CD4-positive, alpha-beta memory T cell (primary cell): ENCODE results near the gene CACNG6. TPM values are rescaled to one million over a fixed set of nuclear protein-coding genes. Genes with fewer than 3 reads are reported as not detected.
"Not testable (repeated sequence)": the region's sequence is repeated elsewhere in the genome, so short reads cannot be mapped to it uniquely, and the experiment has no call there.

ENCODE experiments used
- CTCF ChIA-PET: fragments of 350-600 bp; sonication (Branson Sonifier 250); formaldehyde crosslinking; loops from one replicate; lab custom pipeline; 2021; ENCODE audit warnings: inconsistent platforms; ENCODE audit not compliant: partially characterized antibody; lab: Charles Lee
- POLR2A ChIA-PET: fragments of 350-600 bp; sonication (Branson Sonifier 250); formaldehyde crosslinking; loops from one replicate; lab custom pipeline; 2021; ENCODE audit not compliant: partially characterized antibody; lab: Charles Lee
- DNase-seq, 5 donors: peaks; one replicate each; pipeline versions ENCODE4 v3.0.0 to v3.0.0-alpha.2; 2020 to 2022; ENCODE audit warnings: mixed read lengths in 1 of 5
- H3K27ac ChIP-seq: one replicate; pipeline ENCODE4 v1.7.0; 2013; ENCODE audit warnings: low read depth, low read length
- H3K27me3 ChIP-seq: 2 replicates; pipeline ENCODE4 v1.7.0; 2013; ENCODE audit warnings: mild to moderate bottlenecking, low read length, moderate library complexity; ENCODE audit not compliant: insufficient read depth
- H3K36me3 ChIP-seq: 2 replicates; pipeline ENCODE4 v1.7.0; 2013; ENCODE audit warnings: mild to moderate bottlenecking, low read length, moderate library complexity; ENCODE audit not compliant: insufficient read depth
- H3K4me1 ChIP-seq: 2 replicates; pipeline ENCODE4 v1.7.0; 2013; ENCODE audit warnings: mild to moderate bottlenecking, low read length, moderate library complexity; ENCODE audit not compliant: insufficient read depth
- H3K4me3 ChIP-seq, 2 donors: one replicate each; pipeline ENCODE4 v1.7.0; 2013; ENCODE audit warnings: low read length in 2 of 2, mild to moderate bottlenecking in 1 of 2
- H3K9me3 ChIP-seq, 2 donors: one replicate each; pipeline ENCODE4 v1.7.0; 2013; ENCODE audit warnings: low read length in 2 of 2, control low read depth in 1 of 2; ENCODE audit not compliant: control insufficient read depth in 1 of 2
- H3K27ac Mint-ChIP-seq, 7 donors: one replicate each; pipeline ENCODE4 v1.8.0; 2020 to 2021; ENCODE audit warnings: mixed read lengths in 7 of 7, mild to moderate bottlenecking in 6 of 7, inconsistent platforms in 3 of 7, moderate library complexity in 3 of 7
- H3K27me3 Mint-ChIP-seq, 2 donors: one replicate each; pipeline ENCODE4 v1.8.0; 2020 to 2021; ENCODE audit warnings: mixed read lengths in 2 of 2
- H3K36me3 Mint-ChIP-seq, 2 donors: one replicate each; pipeline ENCODE4 v1.8.0; 2020 to 2021; ENCODE audit warnings: mixed read lengths in 2 of 2, inconsistent platforms in 1 of 2, mild to moderate bottlenecking in 1 of 2
- H3K4me1 Mint-ChIP-seq, 4 donors: one replicate each; pipeline ENCODE4 v1.8.0; 2020 to 2021; ENCODE audit warnings: mixed read lengths in 4 of 4, mild to moderate bottlenecking in 1 of 4
- H3K4me3 Mint-ChIP-seq, 8 donors: one replicate each; pipeline ENCODE4 v1.8.0; 2020 to 2021; ENCODE audit warnings: mixed read lengths in 8 of 8, mild to moderate bottlenecking in 7 of 8, moderate library complexity in 6 of 8, inconsistent platforms in 3 of 8
- H3K9me3 Mint-ChIP-seq, 8 donors: one replicate each; pipeline ENCODE4 v1.8.0; 2020 to 2021; ENCODE audit warnings: mixed read lengths in 8 of 8, mild to moderate bottlenecking in 5 of 8, inconsistent platforms in 3 of 8, moderate library complexity in 1 of 8
- intact Hi-C: fragments of 100-400 bp; cut with micrococcal nuclease; formaldehyde crosslinking; loops from one replicate; pipeline ENCODE4 v1.15.1; 2023
- polyA plus RNA-seq, 2 donors: library from polyadenylated mRNA; unstranded; fragments of 300-500 nt; fragmentation: Illumina TruSeq; gene quantifications; one replicate each; pipeline ENCODE4 v1.2.3, GENCODE V29; 2021
- total RNA-seq, 2 experiments: library from RNA; stranded (reverse); gene quantifications; one replicate each; pipeline ENCODE4 v1.2.3, GENCODE V29; 2021

CACNG6 gene
- total and polyA plus RNA-seq, 4 experiments from 2014 or later: not detected

- Histone ChIP-seq H3K4me3 (no peak overlapping the region), H3K9me3 (no peaks in the 10 kb centered on the region), H3K27me3 (no peaks in the 10 kb centered on the region), H3K4me1 (no peaks in the 10 kb centered on the region), H3K36me3 (no peaks in the 10 kb centered on the region), H3K27ac (no peak overlapping the region)
- DNase-seq: no peak
- no peak overlapping the region for H3K27ac Mint-ChIP-seq
- no peak overlapping the region for H3K4me3 Mint-ChIP-seq
- intact Hi-C loops: loop anchor here (1.0 kb wide), 1 partner anchor 189 kb away; no protein-coding TSS in a partner anchor
- H3K4me1 Mint-ChIP-seq: peaks cover 0 to 4% (median under 1%) of the 10 kb centered on the region in 4 donors
- ChIA-PET CTCF (interaction anchor here (0.8 to 1.2 kb wide), 5 partner anchors 11 to 237 kb away, joined by 3 to 5 read pairs (median 3); no protein-coding TSS in a partner anchor), POLR2A (no interaction called here)
- H3K9me3 Mint-ChIP-seq: no peaks in the 10 kb centered on the region
- no peaks in the 10 kb centered on the region for H3K36me3 Mint-ChIP-seq
- peaks cover 19 to 20% of the 10 kb centered on the region in 2 donors for H3K27me3 Mint-ChIP-seq
These were observed 39.6 kb downstream of the CACNG6 start for GRCh38 chr19:54030895-54031586.

GRCh38 chr19:54035215-54036178 is 44.1 kb downstream of the CACNG6 start:
- CTCF ChIA-PET: interaction anchor here (1.7 kb wide), 1 partner anchor 8 kb away, joined by 6 read pairs; no protein-coding TSS in a partner anchor
- Mint-ChIP-seq H3K4me3 (no peak overlapping the region), H3K4me1 (peaks cover 0 to 2% (median 0%) of the 10 kb centered on the region in 4 donors), H3K36me3 (no peaks in the 10 kb centered on the region), H3K9me3 (no peaks in the 10 kb centered on the region), H3K27ac (no peak overlapping the region), H3K27me3 (peaks cover 12 to 19% of the 10 kb centered on the region in 2 donors)
- no peaks in the 10 kb centered on the region for H3K4me1 ChIP-seq
- H3K4me3 ChIP-seq: no peak overlapping the region
- no peaks in the 10 kb centered on the region for H3K36me3 ChIP-seq
- H3K9me3 ChIP-seq: no peaks in the 10 kb centered on the region
- no peaks in the 10 kb centered on the region for H3K27me3 ChIP-seq
- DNase-seq: no peak
- POLR2A ChIA-PET: interaction anchor here (0.7 kb wide), 1 partner anchor 66 kb away, joined by 3 read pairs; no protein-coding TSS in a partner anchor
- no peak overlapping the region for H3K27ac ChIP-seq
- intact Hi-C loops: no loop called here

GRCh38 chr19:54036542-54036941 is 45.1 kb downstream of the CACNG6 start:
- DNase-seq, H3K27me3 ChIP-seq, H3K27ac Mint-ChIP-seq, H3K4me1 ChIP-seq, H3K9me3 ChIP-seq, H3K4me1 Mint-ChIP-seq, H3K4me3 Mint-ChIP-seq, intact Hi-C loops, H3K27ac ChIP-seq, H3K4me3 ChIP-seq, H3K36me3 ChIP-seq, H3K36me3 Mint-ChIP-seq, H3K9me3 Mint-ChIP-seq, POLR2A ChIA-PET: not testable (repeated sequence)
- H3K27me3 Mint-ChIP-seq: peaks cover 8 to 20% of the 10 kb centered on the region in 2 donors
- CTCF ChIA-PET: interaction anchor here (1.7 kb wide), 1 partner anchor 9 kb away, joined by 6 read pairs; no protein-coding TSS in a partner anchor

GRCh38 chr19:54040003-54040402 is 48.6 kb downstream of the CACNG6 start:
- Mint-ChIP-seq H3K36me3 (no peaks in the 10 kb centered on the region), H3K9me3 (no peaks in the 10 kb centered on the region), H3K4me1 (no peaks in the 10 kb centered on the region), H3K27ac (no peak overlapping the region), H3K27me3 (peaks cover 14 to 32% of the 10 kb centered on the region in 2 donors), H3K4me3 (no peak overlapping the region)
- Histone ChIP-seq H3K27me3 (no peaks in the 10 kb centered on the region), H3K27ac (no peak overlapping the region), H3K4me1 (no peaks in the 10 kb centered on the region), H3K9me3 (no peaks in the 10 kb centered on the region), H3K36me3 (no peaks in the 10 kb centered on the region), H3K4me3 (no peak overlapping the region)
- intact Hi-C loops: no loop called here
- ChIA-PET CTCF (interaction anchor here (1.3 kb wide), 1 partner anchor 16 kb away, joined by 3 read pairs; no protein-coding TSS in a partner anchor), POLR2A (no interaction called here)
- no peak for DNase-seq

- ChIA-PET POLR2A (no interaction called here), CTCF (interaction anchor here (0.6 to 1.5 kb wide), 3 partner anchors 11 to 14 kb away, joined by 4 to 7 read pairs (median 5); no protein-coding TSS in a partner anchor)
- intact Hi-C loops: no loop called here
- no peak for DNase-seq
- Histone ChIP-seq H3K4me3 (no peak overlapping the region), H3K36me3 (no peaks in the 10 kb centered on the region), H3K4me1 (no peaks in the 10 kb centered on the region), H3K9me3 (no peaks in the 10 kb centered on the region), H3K27ac (no peak overlapping the region), H3K27me3 (peaks cover 5% of the 10 kb centered on the region)
- Mint-ChIP-seq H3K36me3 (no peaks in the 10 kb centered on the region), H3K27me3 (peaks cover 21 to 34% of the 10 kb centered on the region in 2 donors), H3K4me1 (no peaks in the 10 kb centered on the region), H3K4me3 (no peak overlapping the region), H3K9me3 (peaks cover 0 to 3% (median 0%) of the 10 kb centered on the region in 8 donors), H3K27ac (no peak overlapping the region)
These were observed 50.7 kb downstream of the CACNG6 start for GRCh38 chr19:54041969-54042606.

GRCh38 chr19:54042989-54043388 is 51.6 kb downstream of the CACNG6 start:
- peaks cover 25 to 32% of the 10 kb centered on the region in 2 donors for H3K27me3 Mint-ChIP-seq

More at GRCh38 chr19:54042989-54043388, 51.6 kb downstream of the CACNG6 start:
- POLR2A ChIA-PET: no interaction called here
- H3K9me3 Mint-ChIP-seq: peaks cover 0 to 3% (median 0%) of the 10 kb centered on the region in 8 donors
- no peak for DNase-seq
- Histone ChIP-seq H3K4me3 (no peak overlapping the region), H3K27ac (no peak overlapping the region), H3K9me3 (no peaks in the 10 kb centered on the region), H3K36me3 (no peaks in the 10 kb centered on the region), H3K4me1 (no peaks in the 10 kb centered on the region), H3K27me3 (peaks cover 5% of the 10 kb centered on the region)
- intact Hi-C loops: no loop called here
- no peak overlapping the region for H3K27ac Mint-ChIP-seq
- CTCF ChIA-PET: interaction anchor here (1.4 to 1.5 kb wide), 2 partner anchors 11 to 13 kb away, joined by 5 to 7 read pairs; no protein-coding TSS in a partner anchor
- no peaks in the 10 kb centered on the region for H3K36me3 Mint-ChIP-seq
- H3K4me3 Mint-ChIP-seq: no peak overlapping the region
- H3K4me1 Mint-ChIP-seq: no peaks in the 10 kb centered on the region
